SU-DHL-6 (cell line): ENCODE data around the gene IARS2.
"Not testable (repeated sequence)": the region's sequence is repeated elsewhere in the genome, so short reads cannot be mapped to it uniquely, and the experiment has no call there.

Experiments used
- H2AFZ ChIP-seq: fragments of 200-600 bp; sonication (generic); 2 replicates; pipeline ENCODE4 v1.6.1; 2014; ENCODE audit warnings: low read depth, mild to moderate bottlenecking, moderate library complexity, mixed read lengths, antibody characterized with exemption, low read length; ENCODE audit not compliant: severe bottlenecking
- H3F3A ChIP-seq: fragments of 200-600 bp; shearing (Covaris generic); 2 replicates; pipeline ENCODE4 v1.6.0; 2016; ENCODE audit warnings: antibody characterized with exemption, mild to moderate bottlenecking; ENCODE audit not compliant: insufficient read depth
- H3K27ac ChIP-seq: fragments of 200-600 bp; sonication (generic); 2 replicates; pipeline ENCODE4 v1.5.1; 2016; ENCODE audit warnings: low read depth, mild to moderate bottlenecking, low read length, moderate library complexity, mixed read lengths
- H3K27me3 ChIP-seq: fragments of 200-600 bp; sonication (generic), shearing (Covaris generic); 2 replicates; pipeline ENCODE4 v1.6.0; 2014; ENCODE audit warnings: mild to moderate bottlenecking, low read length
- H3K36me3 ChIP-seq: fragments of 200-600 bp; sonication (generic); 2 replicates; pipeline ENCODE4 v1.6.1; 2014; ENCODE audit warnings: mild to moderate bottlenecking, low read length, mixed read lengths
- H3K4me2 ChIP-seq: fragments of 300-600, 200-600 bp; shearing (Covaris generic), sonication (generic); 2 replicates; pipeline ENCODE4 v1.6.0; 2014; ENCODE audit warnings: low read length, low read depth, mild to moderate bottlenecking; ENCODE audit not compliant: poor library complexity, severe bottlenecking
- H3K4me3 ChIP-seq: fragments of 200-600 bp; sonication (generic); 2 replicates; pipeline ENCODE4 v1.5.1; 2014; ENCODE audit warnings: antibody characterized with exemption, low read length, mild to moderate bottlenecking, mixed read lengths; ENCODE audit not compliant: insufficient read depth, poor library complexity, severe bottlenecking
- H3K79me2 ChIP-seq: fragments of 200-600 bp; sonication (generic); 2 replicates; pipeline ENCODE4 v1.6.1; 2014; ENCODE audit warnings: mild to moderate bottlenecking, low read length, moderate library complexity; ENCODE audit not compliant: insufficient read depth
- H3K9ac ChIP-seq: fragments of 200-600 bp; sonication (generic); 2 replicates; pipeline ENCODE4 v1.7.0; 2014; ENCODE audit warnings: mild to moderate bottlenecking, low read length
- H3K9me2 ChIP-seq: fragments of 200-600 bp; sonication (generic); replicated peaks from 2 replicates; pipeline ENCODE4 v1.6.1; 2014; ENCODE audit warnings: low read length; ENCODE audit not compliant: insufficient read depth
- H3K9me3 ChIP-seq: fragments of 200-600 bp; sonication (generic); 2 replicates; pipeline ENCODE4 v1.6.1; 2014; ENCODE audit warnings: low read length, mixed read lengths; ENCODE audit not compliant: insufficient read depth
- H4K20me1 ChIP-seq: fragments of 200-600 bp; sonication (generic); 2 replicates; pipeline ENCODE4 v1.6.1; 2014; ENCODE audit warnings: low read depth, mild to moderate bottlenecking, antibody characterized with exemption, low read length, moderate library complexity, mixed read lengths
- EZH2phosphoT487 ChIP-seq: fragments of 200-600 bp; sonication (generic), shearing (Covaris generic); conservative IDR thresholded peaks from 2 replicates; pipeline ENCODE4 v1.6.1; 2018; ENCODE audit warnings: mild to moderate bottlenecking, antibody characterized with exemption, low read length, moderate library complexity, mixed read lengths
- TF ChIP-seq, protein P1 (sequence below): fragments of 200-600 bp; sonication (generic); IDR thresholded peaks from one replicate; pipeline ENCODE4 v1.5.1; 2017; ENCODE audit warnings: antibody characterized with exemption, mild to moderate bottlenecking, low read length, moderate library complexity; ENCODE audit not compliant: insufficient read depth, poor library complexity, severe bottlenecking

Gene IARS2

GRCh38 chr1:220084460-220084859, 9.5 kb upstream of the IARS2 start:
- peak overlapping the region; percentile 88; the same call in 1 of the 2 replicates for H3K27ac ChIP-seq
- H3K9ac ChIP-seq, result no peak overlapping the region
- peak overlapping the region; percentile 15 for H3K4me2 ChIP-seq
- H3K9me2 ChIP-seq, result no peaks in the 10 kb centered on the region
- H3K4me3 ChIP-seq, result no peak overlapping the region
- H4K20me1 ChIP-seq, result 0 out of 2 replicates have a peak, but pooled peaks cover 8% of the 10 kb centered on the region
- H3K27me3 ChIP-seq, result no peaks in the 10 kb centered on the region
- H3K79me2 ChIP-seq, result peaks cover 94% of the 10 kb centered on the region
- H3K36me3 ChIP-seq, result peaks cover 22% of the 10 kb centered on the region; the same call in 1 of the 2 replicates
- no peak overlapping the region for H2AFZ ChIP-seq
- no peaks in the 10 kb centered on the region for H3K9me3 ChIP-seq
- H3F3A ChIP-seq, result peaks cover 37% of the 10 kb centered on the region
- TF ChIP-seq EZH2phosphoT487, result no peak
- TF ChIP-seq, protein P1, sequence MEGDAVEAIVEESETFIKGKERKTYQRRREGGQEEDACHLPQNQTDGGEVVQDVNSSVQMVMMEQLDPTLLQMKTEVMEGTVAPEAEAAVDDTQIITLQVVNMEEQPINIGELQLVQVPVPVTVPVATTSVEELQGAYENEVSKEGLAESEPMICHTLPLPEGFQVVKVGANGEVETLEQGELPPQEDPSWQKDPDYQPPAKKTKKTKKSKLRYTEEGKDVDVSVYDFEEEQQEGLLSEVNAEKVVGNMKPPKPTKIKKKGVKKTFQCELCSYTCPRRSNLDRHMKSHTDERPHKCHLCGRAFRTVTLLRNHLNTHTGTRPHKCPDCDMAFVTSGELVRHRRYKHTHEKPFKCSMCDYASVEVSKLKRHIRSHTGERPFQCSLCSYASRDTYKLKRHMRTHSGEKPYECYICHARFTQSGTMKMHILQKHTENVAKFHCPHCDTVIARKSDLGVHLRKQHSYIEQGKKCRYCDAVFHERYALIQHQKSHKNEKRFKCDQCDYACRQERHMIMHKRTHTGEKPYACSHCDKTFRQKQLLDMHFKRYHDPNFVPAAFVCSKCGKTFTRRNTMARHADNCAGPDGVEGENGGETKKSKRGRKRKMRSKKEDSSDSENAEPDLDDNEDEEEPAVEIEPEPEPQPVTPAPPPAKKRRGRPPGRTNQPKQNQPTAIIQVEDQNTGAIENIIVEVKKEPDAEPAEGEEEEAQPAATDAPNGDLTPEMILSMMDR, result no peak

GRCh38 chr1:220086261-220086686, 7.7 kb upstream of the IARS2 start:
- not testable (repeated sequence) for H4K20me1 ChIP-seq, H3K27me3 ChIP-seq, H3K9me3 ChIP-seq, H2AFZ ChIP-seq, H3K9me2 ChIP-seq
- Histone ChIP-seq H3K4me2 (peak overlapping the region; percentile 90), H3K9ac (peak overlapping the region; percentile 40), H3K36me3 (peaks cover 15% of the 10 kb centered on the region; the same call in 1 of the 2 replicates), H3K27ac (peak overlapping the region; percentile 88), H3F3A (peaks cover 43% of the 10 kb centered on the region), H3K79me2 (peaks cover 77% of the 10 kb centered on the region), H3K4me3 (peak overlapping the region; percentile 50)
- TF ChIP-seq, protein P1, result peak; percentile 39

DNA sequence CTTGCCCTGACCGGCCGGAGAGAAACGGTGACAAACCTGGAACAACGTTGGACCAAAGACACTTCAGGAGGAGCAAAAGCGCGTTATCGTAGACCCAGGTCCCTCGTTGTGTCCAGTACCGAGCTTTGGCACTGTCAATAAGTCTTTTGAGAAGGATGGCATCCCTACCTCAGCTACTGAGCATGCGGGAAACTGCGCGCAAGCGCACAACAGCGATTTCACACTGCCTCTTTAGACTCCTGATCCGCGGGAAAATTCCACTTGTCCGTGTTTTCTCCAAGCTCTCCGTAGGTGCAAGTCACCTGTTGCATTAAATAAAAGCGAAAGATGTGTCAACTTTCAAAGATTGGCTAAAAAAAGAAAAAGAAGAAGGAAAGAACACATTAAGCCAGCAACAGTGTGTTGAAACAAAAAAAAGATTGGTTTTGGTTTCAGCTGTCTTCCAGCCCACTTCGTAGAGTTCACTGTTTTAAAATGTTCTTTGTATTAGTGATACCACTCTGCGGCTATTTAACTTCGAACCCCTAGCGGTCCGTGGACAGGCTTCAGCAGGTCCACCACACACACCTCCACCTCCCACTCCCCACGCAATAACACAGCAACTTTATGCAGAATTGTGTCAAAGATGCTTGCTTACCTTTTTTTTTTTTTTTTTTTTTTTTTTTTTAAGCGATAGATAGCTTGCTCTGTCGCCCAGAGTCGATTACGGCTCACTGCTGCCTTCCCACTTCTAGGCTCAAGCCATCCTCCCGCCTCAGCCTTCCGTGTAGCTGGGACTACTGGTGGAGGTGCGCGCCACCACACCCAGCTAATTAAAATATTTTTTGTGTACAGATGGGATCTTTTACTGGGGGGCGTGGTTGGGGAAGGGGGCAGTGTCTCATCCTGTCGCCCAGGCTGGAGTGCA, 4.0 kb upstream of the IARS2 start, which contains the start of gene BPNT1:
Gene BPNT1, minus strand, starts transcription at position 139 of the 907 bp plus-strand sequence. CDS start 9,942 bp downstream, outside the sequence.
- peaks cover 42% of the 10 kb centered on the region for H3F3A ChIP-seq
- no peaks in the 10 kb centered on the region for H3K9me3 ChIP-seq
- H3K9me2 ChIP-seq, result no peaks in the 10 kb centered on the region
- peaks cover 51% of the 10 kb centered on the region for H3K79me2 ChIP-seq
- no peak for TF ChIP-seq EZH2phosphoT487
- TF ChIP-seq, protein P1, result no peak
- H3K4me3 ChIP-seq, result peak within 1 kb of the TSS; percentile 95
- peak within 1 kb of the TSS; percentile 90 for H3K4me2 ChIP-seq
- no peaks in the 10 kb centered on the region for H4K20me1 ChIP-seq
- peak within 1 kb of the TSS; percentile 89 for H3K27ac ChIP-seq
- no peaks in the 10 kb centered on the region for H3K27me3 ChIP-seq
- H3K36me3 ChIP-seq, result peaks cover 1% of the 10 kb centered on the region; the same call in 1 of the 2 replicates
- H3K9ac ChIP-seq, result peak within 1 kb of the TSS; percentile 78
- peak within 1 kb of the TSS; percentile 66 for H2AFZ ChIP-seq
